Measurements from ENCODE around the gene ID3. TPM values are rescaled to one million over a fixed set of nuclear protein-coding genes. Genes with fewer than 3 reads are reported as not detected.
"Not testable (repeated sequence)": the region's sequence is repeated elsewhere in the genome, so short reads cannot be mapped to it uniquely, and the experiment has no call there.

ID3 gene
- polyA plus RNA-seq, 10 donors: 37.3 to 88.9 (median 60.3) TPM

- DNase-seq: no peak
Measured at GRCh38 chr1:23591460-23592208, 32.3 kb upstream of the ID3 start.

- no peak for DNase-seq
Measured at GRCh38 chr1:23590058-23590783, 30.9 kb upstream of the ID3 start.

DNA sequence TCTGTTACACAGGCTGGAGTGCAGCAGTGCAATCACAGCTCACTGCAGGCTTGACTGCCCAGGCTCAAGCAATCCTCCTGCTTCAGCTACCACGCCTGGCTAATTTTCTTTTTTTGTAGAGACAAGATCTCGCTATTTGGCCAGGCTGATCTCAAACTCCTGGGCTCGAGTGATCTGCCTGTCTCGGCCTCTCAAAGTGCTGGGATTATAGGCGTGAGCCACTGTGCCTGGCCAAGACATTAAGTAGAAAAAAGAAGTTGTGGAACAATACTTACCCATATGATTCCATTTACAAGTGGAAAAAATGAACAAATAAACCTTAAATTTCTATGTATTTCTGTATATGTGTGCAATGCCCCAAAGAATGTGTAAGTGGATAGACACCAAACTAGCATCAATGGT is 30.3 kb upstream of the ID3 start:
- DNase-seq: peak in 2 of 3 donors; percentile 54 to 76

DNA sequence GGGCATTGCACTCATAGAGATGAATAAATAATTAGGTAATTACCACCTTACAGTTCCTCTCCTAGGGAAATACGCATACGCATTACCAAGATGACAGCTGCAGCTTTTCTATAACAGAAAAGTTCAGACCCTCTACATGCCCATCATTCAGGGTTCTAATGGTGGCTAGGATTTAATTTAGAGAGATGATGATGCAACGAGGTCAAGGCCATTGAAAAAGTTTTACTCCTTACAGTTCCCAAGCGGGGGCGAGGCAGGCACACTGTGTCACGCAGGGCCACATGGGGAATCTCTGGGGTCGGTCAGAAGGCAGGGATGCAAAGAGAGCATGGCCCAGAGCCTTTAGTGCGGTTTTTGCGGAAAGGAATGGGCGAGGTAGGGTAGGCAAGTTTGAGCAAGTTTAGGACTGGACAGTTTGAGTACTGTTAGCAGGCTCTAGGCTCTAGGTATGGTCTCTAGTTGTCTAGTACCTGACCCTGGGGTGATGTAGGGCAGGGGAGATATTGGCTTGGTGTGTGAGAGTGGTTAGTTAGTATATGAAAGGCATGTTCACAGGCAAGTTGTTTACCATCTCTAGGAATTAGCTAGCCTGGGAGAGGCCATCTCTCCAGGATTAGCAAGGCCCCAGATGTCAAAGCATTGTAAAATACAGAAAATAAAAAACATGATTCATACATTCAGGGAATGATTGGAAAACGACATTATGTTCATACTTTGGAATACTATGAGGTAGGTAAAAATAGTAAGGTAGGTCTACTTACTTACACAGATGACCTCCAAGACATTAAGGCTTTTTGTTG is 29.6 kb upstream of the ID3 start:
- DNase-seq: no peak

DNA sequence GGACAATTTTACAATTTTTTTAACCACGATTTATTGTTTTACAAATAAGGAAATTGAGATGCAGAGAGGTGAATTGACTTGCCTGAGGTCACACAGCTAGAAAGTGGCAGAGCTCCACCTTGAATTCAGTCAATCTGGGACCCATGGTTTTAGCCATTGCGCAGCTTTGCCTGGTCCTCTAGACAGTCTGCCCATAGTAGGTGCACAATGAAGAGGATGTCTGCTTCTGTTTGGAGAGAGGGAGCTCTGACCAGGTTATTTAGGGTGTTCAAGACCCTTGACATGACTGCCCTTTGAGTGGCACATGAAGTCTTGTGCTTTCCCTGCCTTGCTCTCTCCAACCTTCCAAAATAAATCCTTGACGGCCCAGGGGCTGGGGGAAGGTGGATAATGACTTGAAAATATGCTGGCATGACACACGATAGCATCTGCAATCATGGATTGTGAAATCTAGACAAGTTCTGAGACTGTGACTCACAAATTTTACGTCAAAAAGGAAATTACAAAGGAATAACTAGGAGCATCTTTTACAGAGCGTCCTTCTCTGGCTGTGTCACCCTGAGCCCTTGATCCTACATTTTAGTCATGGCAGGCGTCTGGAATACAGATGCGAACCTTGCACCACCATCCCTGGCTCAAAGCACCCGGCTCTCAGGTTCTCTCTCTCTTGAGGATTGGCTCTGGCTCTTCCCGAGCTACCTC is 26.2 kb upstream of the ID3 start:
- DNase-seq: peak in 1 of 3 donors; percentile 94

- not testable (repeated sequence) for DNase-seq
Measured at GRCh38 chr1:23583727-23584126, 24.4 kb upstream of the ID3 start.

DNA sequence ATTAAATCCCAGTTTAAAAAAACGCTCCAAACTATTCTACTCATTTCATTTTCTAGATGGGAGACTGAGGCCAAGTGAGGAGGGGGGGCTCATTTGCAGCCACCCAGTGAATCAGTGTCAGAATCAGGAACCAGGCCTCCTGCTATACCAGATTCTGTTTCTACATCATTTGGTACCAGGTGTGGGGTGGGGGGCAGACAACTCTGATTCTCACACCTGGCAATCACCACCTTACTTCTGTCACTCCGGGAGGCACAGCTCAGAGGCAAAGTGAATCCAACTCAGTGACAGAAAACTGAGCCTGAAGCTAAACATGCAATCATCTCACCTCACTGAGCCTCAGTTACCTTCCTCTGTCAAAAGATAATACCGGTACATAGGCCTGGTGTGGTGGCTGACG is 23.5 kb upstream of the ID3 start:
- no peak for DNase-seq

- peak in 2 of 3 donors; percentile 58 to 68 for DNase-seq
Measured at GRCh38 chr1:23581219-23581618, 21.9 kb upstream of the ID3 start.

- no peak for DNase-seq
Measured at GRCh38 chr1:23578997-23579363, 19.7 kb upstream of the ID3 start.

DNA sequence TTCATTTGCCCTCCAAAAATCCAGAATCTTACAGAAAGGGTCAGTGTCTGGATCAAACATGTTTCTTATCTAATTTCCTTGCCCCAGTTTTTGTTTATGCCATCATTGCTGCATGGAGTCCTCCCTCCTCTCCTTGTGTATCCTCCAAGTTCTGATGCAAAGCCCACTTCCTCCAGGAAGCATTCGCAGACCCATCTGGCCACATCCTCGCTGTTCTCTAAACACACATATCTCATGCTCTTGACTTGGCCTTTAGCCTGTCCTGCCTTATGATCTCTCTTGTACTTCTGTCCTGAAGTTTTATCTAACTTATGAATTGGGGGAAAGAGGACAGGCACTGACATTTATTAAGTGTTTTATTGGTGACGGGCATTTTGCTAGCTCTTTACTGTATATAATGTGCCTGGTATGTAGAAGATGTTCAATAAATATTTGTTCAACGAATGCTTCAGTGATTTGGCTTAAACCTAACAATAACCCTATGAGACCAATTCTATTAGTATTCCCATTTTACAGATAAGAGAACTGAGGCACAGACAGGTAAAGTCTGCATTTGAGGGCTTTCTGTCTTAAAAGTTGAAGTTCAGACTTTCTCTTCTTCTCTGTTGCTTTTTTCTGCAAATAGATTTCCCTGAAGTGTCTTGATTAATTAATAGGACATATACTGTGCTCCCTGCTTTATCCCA is 19.2 kb upstream of the ID3 start:
- peak in 1 of 3 donors; percentile 10 for DNase-seq

GRCh38 chr1:23577056-23578004 is 18.0 kb upstream of the ID3 start:
- peak in 2 of 3 donors; percentile 42 to 78 for DNase-seq

DNA sequence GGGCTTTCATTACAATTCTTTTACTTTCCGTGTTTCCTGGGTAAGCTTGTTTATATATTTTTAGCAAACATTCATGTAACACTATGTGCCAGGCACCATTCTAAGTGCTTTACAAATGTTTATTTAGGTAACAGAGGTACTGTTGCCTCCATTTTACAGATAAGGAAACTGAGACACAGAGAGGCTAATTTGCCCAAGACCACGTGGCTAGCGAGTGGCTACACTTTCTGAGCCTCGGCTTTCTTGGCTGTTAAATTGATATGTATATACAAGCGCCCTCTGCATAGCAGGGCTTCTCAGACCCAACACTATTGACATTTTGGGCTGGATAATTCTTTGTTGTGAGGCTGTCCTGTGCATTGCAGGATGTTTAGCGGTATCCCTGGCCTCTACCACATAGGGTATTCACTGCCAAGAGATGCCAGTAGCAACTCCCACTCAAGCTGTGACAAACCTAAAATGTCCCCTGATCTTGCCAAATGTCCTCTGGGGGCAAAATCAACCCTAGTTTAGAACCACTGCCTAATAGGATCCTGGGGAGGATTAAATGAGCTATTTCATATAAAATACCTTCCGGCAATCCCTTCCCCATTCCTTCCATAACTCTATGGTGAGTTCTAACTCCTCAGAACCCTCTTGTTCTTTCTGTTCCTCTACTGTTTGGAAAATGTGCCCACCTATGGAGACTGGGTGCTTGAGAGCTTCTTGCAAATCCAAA is 17.2 kb upstream of the ID3 start:
- no peak for DNase-seq

GRCh38 chr1:23575226-23575810 is 16.0 kb upstream of the ID3 start:
- peak in 1 of 3 donors; percentile 7 for DNase-seq

- no peak for DNase-seq
Measured at GRCh38 chr1:23574265-23574754, 15.0 kb upstream of the ID3 start.

- no peak for DNase-seq
Measured at GRCh38 chr1:23573574-23574182, 14.4 kb upstream of the ID3 start.

GRCh38 chr1:23571465-23571864 is 12.2 kb upstream of the ID3 start:
- DNase-seq: no peak

- DNase-seq: no peak
Measured at GRCh38 chr1:23570001-23570691, 10.8 kb upstream of the ID3 start.

Measured in muscle of back (tissue), 11 donors.